Measurements from ENCODE around the gene SPATA2L. TPM values are rescaled to one million over a fixed set of nuclear protein-coding genes. Genes with fewer than 3 reads are reported as not detected.

Gene SPATA2L
- total RNA-seq, 1 donor from 2014 or later = 10.8 TPM

DNA sequence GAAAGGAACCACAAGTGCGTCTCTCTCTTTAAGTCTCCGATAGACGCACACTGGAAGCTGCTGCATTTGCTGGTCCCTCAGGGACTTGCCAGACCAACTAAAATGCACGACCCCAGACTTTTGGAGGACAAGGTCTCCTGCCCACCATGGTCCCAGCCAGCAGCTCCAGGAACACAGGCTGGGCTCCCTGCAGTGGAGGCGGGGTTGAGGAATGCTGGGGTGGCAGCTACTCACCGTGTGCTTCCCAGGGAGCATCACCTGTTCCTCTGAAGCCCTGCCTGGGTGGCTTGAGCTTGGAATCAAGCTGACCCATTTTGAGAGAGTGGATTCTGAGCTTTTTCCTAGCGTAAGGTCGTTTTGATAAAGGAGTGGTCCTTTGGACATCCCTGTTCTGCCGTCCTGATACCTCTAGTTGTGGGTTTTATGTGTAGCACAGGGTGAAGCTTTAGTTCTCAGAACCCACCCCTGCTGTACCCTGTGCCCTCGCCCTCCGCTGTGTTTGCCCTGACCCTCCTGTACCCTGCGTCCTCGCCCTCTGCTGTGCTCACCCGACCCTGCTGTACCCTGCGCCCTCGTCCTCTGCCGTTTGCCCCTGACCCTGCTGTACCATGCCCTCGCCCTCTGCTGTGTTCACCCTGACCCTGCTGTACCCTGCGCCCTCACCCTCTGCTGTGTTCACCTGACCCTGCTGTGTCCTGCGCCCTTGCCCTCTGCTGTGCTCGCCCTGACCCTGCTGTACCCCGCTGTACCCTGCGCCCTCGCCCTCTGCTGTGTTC is 30.8 kb upstream of the SPATA2L start:
- H3K79me2 ChIP-seq (ENCODE audit: insufficient read depth, low read length) = peaks cover 23% of the 10 kb centered on the region
- H4K20me1 ChIP-seq (ENCODE audit: insufficient read depth, low read length) = peaks cover 78% of the 10 kb centered on the region
- peaks cover 48% of the 10 kb centered on the region for H3K36me3 ChIP-seq (ENCODE audit: insufficient read depth, low read length)
- H3K9me3 ChIP-seq (ENCODE audit: insufficient read depth, low read depth, low read length) = no peaks in the 10 kb centered on the region
- no peaks in the 10 kb centered on the region for H3K4me1 Mint-ChIP-seq (ENCODE audit: low read depth, unreplicated experiment)
- no peak overlapping the region for H3K27ac ChIP-seq (ENCODE audit: low read depth, low read length)
- FAIRE-seq (no peak), DNase-seq (ENCODE audit: low read depth) (no peak)
- H3K27me3 Mint-ChIP-seq (ENCODE audit: low read depth, unreplicated experiment) = no peaks in the 10 kb centered on the region
- no peak overlapping the region for H3K4me3 Mint-ChIP-seq (ENCODE audit: unreplicated experiment)
- no peaks in the 10 kb centered on the region for H3K27me3 ChIP-seq (ENCODE audit: insufficient read depth, low read length)
- no peaks in the 10 kb centered on the region for H3K9me3 Mint-ChIP-seq (ENCODE audit: unreplicated experiment)
- no peak overlapping the region for H3K27ac Mint-ChIP-seq (ENCODE audit: unreplicated experiment)
- H3K4me2 ChIP-seq (ENCODE audit: low read length) = no peak overlapping the region
- no peak overlapping the region for H2AFZ ChIP-seq (ENCODE audit: low read depth, low read length)
- H3K4me1 ChIP-seq (ENCODE audit: insufficient read depth, low read length) = no peaks in the 10 kb centered on the region
- no peak for TF ChIP-seq EZH2 (IDR thresholded peaks at IDR 0.05; ENCODE audit: insufficient read depth, low read length)
- TF ChIP-seq, protein P1, sequence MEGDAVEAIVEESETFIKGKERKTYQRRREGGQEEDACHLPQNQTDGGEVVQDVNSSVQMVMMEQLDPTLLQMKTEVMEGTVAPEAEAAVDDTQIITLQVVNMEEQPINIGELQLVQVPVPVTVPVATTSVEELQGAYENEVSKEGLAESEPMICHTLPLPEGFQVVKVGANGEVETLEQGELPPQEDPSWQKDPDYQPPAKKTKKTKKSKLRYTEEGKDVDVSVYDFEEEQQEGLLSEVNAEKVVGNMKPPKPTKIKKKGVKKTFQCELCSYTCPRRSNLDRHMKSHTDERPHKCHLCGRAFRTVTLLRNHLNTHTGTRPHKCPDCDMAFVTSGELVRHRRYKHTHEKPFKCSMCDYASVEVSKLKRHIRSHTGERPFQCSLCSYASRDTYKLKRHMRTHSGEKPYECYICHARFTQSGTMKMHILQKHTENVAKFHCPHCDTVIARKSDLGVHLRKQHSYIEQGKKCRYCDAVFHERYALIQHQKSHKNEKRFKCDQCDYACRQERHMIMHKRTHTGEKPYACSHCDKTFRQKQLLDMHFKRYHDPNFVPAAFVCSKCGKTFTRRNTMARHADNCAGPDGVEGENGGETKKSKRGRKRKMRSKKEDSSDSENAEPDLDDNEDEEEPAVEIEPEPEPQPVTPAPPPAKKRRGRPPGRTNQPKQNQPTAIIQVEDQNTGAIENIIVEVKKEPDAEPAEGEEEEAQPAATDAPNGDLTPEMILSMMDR (IDR thresholded peaks at IDR 0.05; ENCODE audit: insufficient read depth, low read depth, low read length) = no peak
- peaks cover 25% of the 10 kb centered on the region for H3K36me3 Mint-ChIP-seq (ENCODE audit: low read depth, unreplicated experiment)
- H3K4me3 ChIP-seq (ENCODE audit: insufficient read depth, low read depth, low read length) = no peak overlapping the region
- no peak overlapping the region for H3K9ac ChIP-seq (ENCODE audit: low read length)

DNA sequence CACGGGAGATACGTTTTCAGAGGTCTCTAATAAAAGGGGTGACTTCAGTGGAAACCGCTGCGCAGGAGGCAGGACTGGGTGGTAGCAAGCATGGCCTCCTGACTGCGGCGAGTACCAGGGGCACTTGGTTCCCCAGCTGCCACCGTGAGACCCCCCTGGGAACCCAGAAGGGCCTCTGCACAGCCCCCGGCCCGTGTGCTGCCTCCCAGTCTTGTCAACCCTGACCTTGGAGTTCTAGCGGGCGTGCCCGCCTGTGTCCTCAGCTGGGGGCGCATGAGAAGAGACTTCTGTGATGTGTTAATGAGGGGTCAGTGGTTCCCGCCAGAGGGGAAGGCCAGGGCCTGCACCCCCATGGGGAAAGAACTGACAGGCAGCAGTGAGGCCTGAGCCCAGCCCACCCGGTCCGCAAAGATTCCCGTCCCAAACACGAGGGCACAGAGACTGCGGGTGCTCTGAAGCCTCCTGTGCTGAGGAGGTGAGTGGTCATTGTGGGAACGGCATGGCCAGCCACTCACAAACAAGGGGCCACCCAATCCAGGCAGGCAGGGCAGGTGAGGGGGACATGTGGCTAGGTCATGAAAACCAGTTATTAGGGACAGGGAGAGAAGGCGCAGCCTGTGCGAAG is 29.2 kb upstream of the SPATA2L start:
- TF ChIP-seq, protein P1 (IDR thresholded peaks at IDR 0.05; ENCODE audit: insufficient read depth, low read depth, low read length) = no peak
- no peaks in the 10 kb centered on the region for H3K27me3 Mint-ChIP-seq (ENCODE audit: low read depth, unreplicated experiment)

More for the DNA sequence above, 29.2 kb upstream of the SPATA2L start:
- Mint-ChIP-seq H3K9me3 (ENCODE audit: unreplicated experiment) (no peaks in the 10 kb centered on the region), H3K4me3 (ENCODE audit: unreplicated experiment) (no peak overlapping the region), H3K4me1 (ENCODE audit: low read depth, unreplicated experiment) (no peaks in the 10 kb centered on the region), H3K36me3 (ENCODE audit: low read depth, unreplicated experiment) (peaks cover 28% of the 10 kb centered on the region), H3K27ac (ENCODE audit: unreplicated experiment) (no peak overlapping the region)
- no peak for FAIRE-seq
- no peak overlapping the region for H3K9ac ChIP-seq (ENCODE audit: low read length)
- H3K27ac ChIP-seq (ENCODE audit: low read depth, low read length) = no peak overlapping the region
- H3K79me2 ChIP-seq (ENCODE audit: insufficient read depth, low read length) = peaks cover 36% of the 10 kb centered on the region
- H2AFZ ChIP-seq (ENCODE audit: low read depth, low read length) = no peak overlapping the region
- no peak for DNase-seq (ENCODE audit: low read depth)
- no peak overlapping the region for H3K4me3 ChIP-seq (ENCODE audit: insufficient read depth, low read depth, low read length)
- H3K4me1 ChIP-seq (ENCODE audit: insufficient read depth, low read length) = no peaks in the 10 kb centered on the region
- H3K9me3 ChIP-seq (ENCODE audit: insufficient read depth, low read depth, low read length) = no peaks in the 10 kb centered on the region
- peaks cover 70% of the 10 kb centered on the region for H4K20me1 ChIP-seq (ENCODE audit: insufficient read depth, low read length)
- H3K4me2 ChIP-seq (ENCODE audit: low read length) = no peak overlapping the region
- H3K27me3 ChIP-seq (ENCODE audit: insufficient read depth, low read length) = no peaks in the 10 kb centered on the region
- H3K36me3 ChIP-seq (ENCODE audit: insufficient read depth, low read length) = peaks cover 50% of the 10 kb centered on the region
